Measurements from ENCODE around the gene MED10.

DNA sequence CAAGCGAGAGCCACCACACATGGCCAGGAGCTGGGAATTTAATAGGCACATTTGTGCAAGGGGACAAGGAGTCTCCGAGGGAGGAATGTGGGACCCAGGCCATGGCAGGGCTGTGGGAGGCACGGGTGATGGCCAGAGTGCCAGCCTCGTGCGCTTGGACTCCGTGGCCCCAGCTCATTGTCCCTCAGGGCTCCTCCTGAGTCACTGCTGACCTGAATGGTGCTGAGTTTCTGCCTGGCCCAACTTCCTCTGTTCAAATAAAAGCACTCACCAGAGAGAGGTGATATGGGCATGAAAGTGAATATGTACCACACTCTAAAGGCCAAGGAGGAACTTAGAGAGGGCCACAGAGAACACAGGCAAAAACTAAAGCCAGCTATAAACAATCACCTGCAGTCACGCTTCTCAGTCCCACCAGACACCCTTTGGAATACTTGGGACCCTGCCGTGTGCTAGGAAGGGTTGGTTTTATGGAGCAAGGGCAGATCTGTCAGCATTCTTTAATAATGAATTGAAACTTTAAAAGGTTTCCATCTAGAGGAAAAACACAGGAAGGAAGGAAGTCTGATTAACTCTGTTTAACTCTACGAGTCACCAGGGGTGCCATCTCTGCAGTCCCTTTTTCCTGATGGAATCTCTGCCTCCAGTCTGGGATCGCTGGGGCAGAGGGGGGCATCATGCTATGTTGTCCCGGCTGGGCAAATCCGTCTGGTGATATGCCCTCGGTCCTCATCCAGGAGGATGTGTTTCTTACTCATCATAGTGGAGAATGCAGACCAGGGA, 45.2 kb upstream of the MED10 start:
- TF ChIP-seq, protein P1, sequence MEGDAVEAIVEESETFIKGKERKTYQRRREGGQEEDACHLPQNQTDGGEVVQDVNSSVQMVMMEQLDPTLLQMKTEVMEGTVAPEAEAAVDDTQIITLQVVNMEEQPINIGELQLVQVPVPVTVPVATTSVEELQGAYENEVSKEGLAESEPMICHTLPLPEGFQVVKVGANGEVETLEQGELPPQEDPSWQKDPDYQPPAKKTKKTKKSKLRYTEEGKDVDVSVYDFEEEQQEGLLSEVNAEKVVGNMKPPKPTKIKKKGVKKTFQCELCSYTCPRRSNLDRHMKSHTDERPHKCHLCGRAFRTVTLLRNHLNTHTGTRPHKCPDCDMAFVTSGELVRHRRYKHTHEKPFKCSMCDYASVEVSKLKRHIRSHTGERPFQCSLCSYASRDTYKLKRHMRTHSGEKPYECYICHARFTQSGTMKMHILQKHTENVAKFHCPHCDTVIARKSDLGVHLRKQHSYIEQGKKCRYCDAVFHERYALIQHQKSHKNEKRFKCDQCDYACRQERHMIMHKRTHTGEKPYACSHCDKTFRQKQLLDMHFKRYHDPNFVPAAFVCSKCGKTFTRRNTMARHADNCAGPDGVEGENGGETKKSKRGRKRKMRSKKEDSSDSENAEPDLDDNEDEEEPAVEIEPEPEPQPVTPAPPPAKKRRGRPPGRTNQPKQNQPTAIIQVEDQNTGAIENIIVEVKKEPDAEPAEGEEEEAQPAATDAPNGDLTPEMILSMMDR (IDR thresholded peaks at IDR 0.05; ENCODE audit: low read depth, low read length): no peak
- TF ChIP-seq POLR2A (IDR thresholded peaks at IDR 0.05; ENCODE audit: extremely low read depth, insufficient read length): no peak

Data from NB4 (cell line).